ENCODE data around the gene RAVER1.

The RAVER1 gene

DNA sequence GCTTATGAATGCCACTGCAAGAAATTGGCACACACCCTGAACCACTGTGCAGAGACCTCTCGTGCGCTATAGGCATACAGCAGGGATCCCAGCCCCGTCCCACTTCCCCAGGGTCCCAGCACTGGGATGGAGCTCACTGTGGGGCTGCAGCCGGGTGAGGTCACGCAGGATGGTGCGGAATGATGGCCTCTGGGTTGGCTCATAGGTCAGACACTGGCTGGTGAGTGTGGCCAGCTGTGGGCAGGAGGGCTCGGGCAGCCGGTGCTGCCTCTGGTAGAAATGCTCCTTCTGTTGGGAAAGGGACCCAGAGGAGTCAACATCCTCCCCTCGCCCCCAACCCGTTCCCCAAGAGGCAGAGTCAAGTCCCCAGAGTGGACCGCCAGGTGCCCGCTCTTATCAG, 23.1 kb upstream of the RAVER1 start:
- no peak overlapping the region for H3K4me3 ChIP-seq (ENCODE audit: low read depth, low read length)
- TF ChIP-seq, protein P1, sequence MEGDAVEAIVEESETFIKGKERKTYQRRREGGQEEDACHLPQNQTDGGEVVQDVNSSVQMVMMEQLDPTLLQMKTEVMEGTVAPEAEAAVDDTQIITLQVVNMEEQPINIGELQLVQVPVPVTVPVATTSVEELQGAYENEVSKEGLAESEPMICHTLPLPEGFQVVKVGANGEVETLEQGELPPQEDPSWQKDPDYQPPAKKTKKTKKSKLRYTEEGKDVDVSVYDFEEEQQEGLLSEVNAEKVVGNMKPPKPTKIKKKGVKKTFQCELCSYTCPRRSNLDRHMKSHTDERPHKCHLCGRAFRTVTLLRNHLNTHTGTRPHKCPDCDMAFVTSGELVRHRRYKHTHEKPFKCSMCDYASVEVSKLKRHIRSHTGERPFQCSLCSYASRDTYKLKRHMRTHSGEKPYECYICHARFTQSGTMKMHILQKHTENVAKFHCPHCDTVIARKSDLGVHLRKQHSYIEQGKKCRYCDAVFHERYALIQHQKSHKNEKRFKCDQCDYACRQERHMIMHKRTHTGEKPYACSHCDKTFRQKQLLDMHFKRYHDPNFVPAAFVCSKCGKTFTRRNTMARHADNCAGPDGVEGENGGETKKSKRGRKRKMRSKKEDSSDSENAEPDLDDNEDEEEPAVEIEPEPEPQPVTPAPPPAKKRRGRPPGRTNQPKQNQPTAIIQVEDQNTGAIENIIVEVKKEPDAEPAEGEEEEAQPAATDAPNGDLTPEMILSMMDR (IDR thresholded peaks at IDR 0.05; ENCODE audit: low read depth, low read length): no peak

DNA sequence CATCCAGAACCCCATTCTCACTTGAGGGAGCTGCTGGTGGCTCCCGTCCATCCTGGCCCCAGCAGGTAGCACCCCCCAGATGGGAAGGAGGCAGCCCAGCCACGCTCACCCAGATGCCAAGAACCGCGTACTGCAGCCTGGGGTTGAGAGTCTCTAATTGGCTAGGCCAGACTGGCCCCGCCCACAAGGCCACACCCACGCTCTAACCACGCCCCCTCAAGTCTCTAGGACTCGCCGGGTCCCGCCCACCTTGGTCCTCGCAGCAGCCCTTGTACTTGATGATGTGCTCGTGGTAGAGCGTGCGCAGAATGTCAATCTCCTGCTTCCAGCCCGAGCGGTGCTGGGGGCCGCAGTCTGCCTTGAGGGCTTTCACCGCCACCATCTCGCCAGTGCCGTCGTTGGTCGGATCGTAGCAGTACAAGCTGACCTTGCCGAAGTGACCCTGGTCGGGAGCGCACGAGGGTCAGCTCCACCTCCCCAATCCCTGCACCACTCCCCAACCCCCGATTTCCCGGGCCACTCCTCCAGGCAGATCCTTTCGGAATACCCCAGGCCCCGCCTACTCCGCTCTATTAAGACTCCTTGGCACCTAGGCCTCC, 20.6 kb upstream of the RAVER1 start:
- TF ChIP-seq, protein P1 (IDR thresholded peaks at IDR 0.05; ENCODE audit: low read depth, low read length): no peak
- H3K4me3 ChIP-seq (ENCODE audit: low read depth, low read length): no peak overlapping the region

DNA sequence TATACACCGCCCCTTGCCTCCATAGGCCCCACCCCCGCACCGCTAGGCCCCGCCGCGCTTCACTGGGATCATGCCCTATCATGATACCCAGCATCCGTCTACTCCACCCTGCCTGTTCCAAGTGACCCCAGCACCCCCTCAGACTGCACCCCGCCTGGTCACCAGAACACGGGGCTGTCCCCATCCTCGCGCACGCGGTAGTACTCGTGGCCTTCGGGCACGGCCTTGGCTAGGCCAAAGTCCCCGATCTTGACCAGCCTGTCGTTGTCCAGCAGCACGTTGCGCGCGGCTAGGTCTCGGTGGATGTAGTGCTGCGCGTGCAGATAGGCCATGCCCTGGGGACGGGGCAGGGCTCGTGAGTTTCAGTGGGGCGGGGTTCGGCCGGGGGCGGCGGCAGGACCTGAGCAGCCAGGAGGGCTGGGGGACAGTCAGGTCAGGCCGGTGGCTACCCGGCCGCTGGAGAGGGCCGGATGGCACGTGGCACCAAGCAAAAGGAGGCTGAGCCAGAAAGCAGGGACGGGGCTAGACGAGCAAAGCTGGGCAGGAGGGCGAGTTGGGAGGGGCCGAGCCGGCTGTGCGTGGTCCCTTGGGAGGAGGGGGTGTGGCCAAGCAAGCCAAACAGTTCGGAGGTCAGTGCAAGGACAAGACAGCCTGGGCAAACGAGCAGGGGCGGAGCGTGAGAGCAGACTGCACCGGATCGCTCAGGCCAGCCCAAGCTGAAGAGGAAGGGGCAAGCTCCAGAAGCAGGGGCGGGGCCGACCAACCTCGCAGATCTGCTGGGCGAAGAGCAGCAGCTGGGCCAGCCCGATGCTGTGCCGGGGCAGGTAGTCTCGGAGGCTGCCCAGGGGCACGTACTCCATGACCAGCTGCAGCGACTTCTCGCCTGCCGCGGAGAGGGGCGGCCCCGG, 19.7 kb upstream of the RAVER1 start:
- no peak overlapping the region for H3K4me3 ChIP-seq (ENCODE audit: low read depth, low read length)

DNA sequence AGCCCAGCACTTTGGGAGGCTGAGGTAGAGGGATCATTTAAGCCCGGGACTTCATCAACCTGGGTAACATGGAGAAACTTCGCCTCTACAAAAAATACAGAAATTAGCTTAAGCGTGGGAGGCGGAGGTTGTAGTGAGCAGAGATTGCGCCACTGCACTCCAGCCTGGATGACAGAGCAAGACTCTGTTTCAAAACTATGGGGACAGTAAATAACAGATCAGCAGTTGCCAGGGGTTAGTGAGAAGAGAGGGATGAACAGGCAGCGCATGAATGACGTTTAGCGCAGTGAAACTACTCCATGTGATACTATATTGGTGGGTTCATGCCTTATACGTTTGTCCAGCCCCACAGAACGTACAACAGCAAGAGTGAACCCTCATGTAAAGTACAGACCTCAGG, 13.2 kb upstream of the RAVER1 start:
- TF ChIP-seq, protein P1 (IDR thresholded peaks at IDR 0.05; ENCODE audit: low read depth, low read length): no peak

More for the DNA sequence above, 19.7 kb upstream of the RAVER1 start:
- TF ChIP-seq, protein P1 (IDR thresholded peaks at IDR 0.05; ENCODE audit: low read depth, low read length): no peak

DNA sequence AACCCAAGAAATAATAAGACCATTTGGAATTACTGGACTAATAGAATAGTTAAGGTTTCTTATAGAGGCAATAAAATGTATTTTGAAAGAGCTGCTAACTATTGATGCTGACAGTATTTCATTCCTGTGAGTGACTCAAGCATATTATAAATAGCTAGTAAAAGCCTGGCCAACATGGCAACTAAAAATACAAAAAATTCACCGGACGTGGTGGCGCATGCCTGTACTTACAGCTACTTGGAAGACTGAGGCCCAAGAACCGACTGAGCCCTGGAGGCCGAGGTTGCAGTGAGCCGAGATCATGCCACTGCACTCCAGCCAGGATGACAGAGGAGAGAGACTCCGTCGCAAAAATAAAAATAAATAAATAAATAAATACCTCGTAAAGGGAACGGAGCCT, 11.5 kb upstream of the RAVER1 start:
- no peak overlapping the region for H3K4me3 ChIP-seq (ENCODE audit: low read depth, low read length)
- TF ChIP-seq, protein P1 (IDR thresholded peaks at IDR 0.05; ENCODE audit: low read depth, low read length): no peak

More for the DNA sequence above, 13.2 kb upstream of the RAVER1 start:
- no peak overlapping the region for H3K4me3 ChIP-seq (ENCODE audit: low read depth, low read length)

DNA sequence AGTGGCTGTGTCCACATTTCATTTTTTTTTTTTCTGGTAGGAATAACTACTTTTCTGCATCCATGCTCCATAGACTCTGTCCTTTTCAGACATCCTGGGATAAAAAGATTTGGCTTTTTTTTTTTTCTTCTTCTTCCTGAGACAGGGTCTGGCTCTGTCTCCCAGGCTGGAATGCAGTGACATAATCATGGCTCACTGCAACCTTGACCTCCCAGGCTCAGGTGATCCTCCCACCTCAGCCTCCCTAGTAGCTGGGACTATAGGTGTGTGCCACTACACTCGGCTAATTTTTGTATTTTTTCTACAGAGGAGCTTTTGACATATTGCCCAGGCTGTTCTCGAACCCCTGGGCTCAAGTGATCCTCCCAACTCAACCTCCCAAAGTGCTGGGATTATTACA, 10.2 kb upstream of the RAVER1 start:
- no peak overlapping the region for H3K4me3 ChIP-seq (ENCODE audit: low read depth, low read length)
- TF ChIP-seq, protein P1 (IDR thresholded peaks at IDR 0.05; ENCODE audit: low read depth, low read length): no peak

DNA sequence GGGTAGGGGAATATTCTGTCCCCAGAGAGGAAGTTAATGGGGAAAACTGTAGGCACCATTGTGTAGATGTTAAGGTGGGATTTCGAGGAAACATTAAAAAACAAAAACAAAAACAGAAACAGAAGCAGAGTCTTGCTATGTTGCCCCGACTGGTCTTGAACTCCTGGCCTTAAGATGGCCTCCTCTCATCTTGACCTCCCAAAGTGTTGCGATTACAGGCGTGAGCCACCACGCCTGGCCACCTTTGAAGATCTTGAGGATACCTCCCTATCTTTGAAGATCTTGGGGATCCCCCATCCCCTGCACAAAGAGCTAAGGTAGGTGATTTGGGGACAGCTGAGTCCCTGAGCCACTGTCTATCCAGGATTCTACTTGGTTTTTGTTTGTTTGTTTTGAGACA, 6.6 kb upstream of the RAVER1 start:
- TF ChIP-seq, protein P1 (IDR thresholded peaks at IDR 0.05; ENCODE audit: low read depth, low read length): no peak
- no peak overlapping the region for H3K4me3 ChIP-seq (ENCODE audit: low read depth, low read length)

Data from WI38 (cell line).